HG03558 (cell line): ENCODE data around the gene DEF6.

Source experiments
- ATAC-seq: cut with Tn5 transposase; IDR thresholded peaks from one replicate; pipeline ENCODE4 v1.9.1; 2021; ENCODE audit warnings: moderate number of reproducible peaks; ENCODE audit not compliant: unreplicated experiment; ENCODE audit errors: extremely low read depth

Gene DEF6

GRCh38 chr6:35275744-35276260, 21.8 kb upstream of the DEF6 start:
- no peak for ATAC-seq

- ATAC-seq = no peak
These were observed 18.9 kb upstream of the DEF6 start for GRCh38 chr6:35278708-35279107.

- no peak for ATAC-seq
These were observed 16.7 kb upstream of the DEF6 start for GRCh38 chr6:35280903-35281302.

GRCh38 chr6:35282472-35282871, 15.1 kb upstream of the DEF6 start:
- ATAC-seq = no peak

- no peak for ATAC-seq
These were observed 14.3 kb upstream of the DEF6 start for GRCh38 chr6:35283361-35283760.

- ATAC-seq = no peak
These were observed 9.8 kb upstream of the DEF6 start for GRCh38 chr6:35287671-35288396.

GRCh38 chr6:35288834-35289233, 8.8 kb upstream of the DEF6 start:
- ATAC-seq = no peak

GRCh38 chr6:35291491-35291890, 6.1 kb upstream of the DEF6 start:
- no peak for ATAC-seq

- ATAC-seq = no peak
These were observed 5.1 kb upstream of the DEF6 start for GRCh38 chr6:35292494-35292893.

- no peak for ATAC-seq
These were observed 3.9 kb upstream of the DEF6 start for GRCh38 chr6:35293681-35294080.

GRCh38 chr6:35294308-35294945, 3.2 kb upstream of the DEF6 start:
- ATAC-seq = no peak

GRCh38 chr6:35295036-35295435, 2.6 kb upstream of the DEF6 start:
- no peak for ATAC-seq

- ATAC-seq = no peak
These were observed 1.9 kb upstream of the DEF6 start for GRCh38 chr6:35295521-35296315.

GRCh38 chr6:35296931-35297600, 552 bp upstream of the DEF6 start:
- ATAC-seq = no peak

GRCh38 chr6:35298625-35299140, 1.1 kb downstream of the DEF6 start:
- ATAC-seq = no peak

GRCh38 chr6:35299674-35300073, 2.1 kb downstream of the DEF6 start:
- ATAC-seq = no peak

- ATAC-seq = no peak
These were observed 3.2 kb downstream of the DEF6 start for GRCh38 chr6:35300848-35301247.

- ATAC-seq = peak; percentile 48
These were observed 5.1 kb downstream of the DEF6 start for GRCh38 chr6:35302604-35303241.

- no peak for ATAC-seq
These were observed 6.7 kb downstream of the DEF6 start for GRCh38 chr6:35304299-35304698.

- no peak for ATAC-seq
These were observed 7.5 kb downstream of the DEF6 start for GRCh38 chr6:35305117-35305516.
